HCT116 (cell line): Measurements from ENCODE around the gene TMEM266. TPM values are rescaled to one million over a fixed set of nuclear protein-coding genes. Genes with fewer than 3 reads are reported as not detected.

Source experiments
- ATAC-seq: fragments of 200-7000 bp; cut with Tn5 transposase; 2 replicates; pipeline ENCODE4 v1.9.1; 2020; ENCODE audit warnings: mild to moderate bottlenecking, moderate library complexity
- BruUV-seq: library from RNA; stranded (reverse); fragments of 400-500 nt; replicated peaks from 2 replicates; lab custom pipeline; 2021; lab: Mats Ljungman, UMichigan
- CTCF ChIA-PET: fragments of 300-600 bp; sonication (Branson Sonifier 250); formaldehyde crosslinking; loops from one replicate; lab custom pipeline; 2021; ENCODE audit warnings: antibody characterized with exemption; lab: Charles Lee
- POLR2A ChIA-PET: fragments of 300-600, 350-600 bp; sonication (Branson Sonifier 250); formaldehyde crosslinking; loops from one replicate; lab custom pipeline; 2021; ENCODE audit warnings: antibody characterized with exemption; lab: Charles Lee
- RAD21 ChIA-PET, 2 experiments: fragments of 300-600 bp; sonication (Branson Sonifier 250); formaldehyde crosslinking; loops; one replicate each; lab custom pipeline; 2023; ENCODE audit warnings: low total read pairs in 2 of 2; ENCODE audit not compliant: uncharacterized antibody in 2 of 2, unreplicated experiment in 2 of 2, low non-redundant PET in 1 of 2; lab: Charles Lee
- DNase-seq: peaks from one replicate; pipeline ENCODE4 v3.0.0-alpha.2; 2010; ENCODE audit warnings: low read depth, low spot score
- H2AFZ ChIP-seq: fragments of 200-600 bp; shearing (Covaris generic), sonication (generic); 2 replicates; pipeline ENCODE4 v1.6.1; 2017; ENCODE audit warnings: low read depth, mixed run types, mixed read lengths, antibody characterized with exemption, low read length; ENCODE audit not compliant: poor library complexity, severe bottlenecking
- H3K27ac ChIP-seq: 2 replicates; pipeline ENCODE4 v1.5.1; 2012; ENCODE audit warnings: low read depth, low read length
- H3K27me3 ChIP-seq: fragments of 200-600 bp; sonication (generic); 2 replicates; pipeline ENCODE4 v1.6.1; 2016; ENCODE audit warnings: mixed run types, low read length, mixed read lengths; ENCODE audit not compliant: insufficient read depth
- H3K36me3 ChIP-seq, 2 experiments: fragments of 200-500 bp in 1 of 2; fragments of 200-600 bp in 1 of 2; sonication (Bioruptor generic) in 1 of 2; sonication (generic) in 1 of 2; 2 replicates each; pipeline versions ENCODE4 v1.5.1 to v1.6.1; 2014 to 2016; ENCODE audit warnings: low read length in 2 of 2, inconsistent platforms in 1 of 2, mixed read lengths in 1 of 2, mixed run types in 1 of 2; ENCODE audit not compliant: insufficient read depth in 2 of 2, control insufficient read depth in 1 of 2
- H3K4me1 ChIP-seq, 2 experiments: fragments of 200-600 bp in 1 of 2; sonication (generic) in 1 of 2; 2 replicates each; pipeline versions ENCODE4 v1.5.1 to v1.6.1; 2012 to 2017; ENCODE audit warnings: low read length in 2 of 2, inconsistent platforms in 1 of 2, mild to moderate bottlenecking in 1 of 2, mixed read lengths in 1 of 2, mixed run types in 1 of 2, moderate library complexity in 1 of 2; ENCODE audit not compliant: insufficient read depth in 2 of 2, control insufficient read depth in 1 of 2
- H3K4me2 ChIP-seq: fragments of 200-600 bp; sonication (generic); 2 replicates; pipeline ENCODE4 v1.6.1; 2017; ENCODE audit warnings: mixed run types, low read length, mixed read lengths
- H3K4me3 ChIP-seq, 2 experiments: fragments of 200-600 bp in 1 of 2; sonication (generic) in 1 of 2; replicated peaks in 1 of 2; 2 replicates each; pipeline ENCODE4 v1.5.1; 2011 to 2016; ENCODE audit warnings: low read length in 2 of 2, control low read depth in 1 of 2, low read depth in 1 of 2, mild to moderate bottlenecking in 1 of 2, mixed read lengths in 1 of 2, mixed run types in 1 of 2
- H3K79me2 ChIP-seq: fragments of 200-600 bp; sonication (generic); 2 replicates; pipeline ENCODE4 v1.6.1; 2017; ENCODE audit warnings: mild to moderate bottlenecking, mixed run types, low read length, moderate library complexity, mixed read lengths; ENCODE audit not compliant: insufficient read depth
- H3K9ac ChIP-seq: fragments of 200-600 bp; sonication (generic); 2 replicates; pipeline ENCODE4 v1.6.1; 2016; ENCODE audit warnings: low read length, mixed read lengths
- H3K9me2 ChIP-seq: fragments of 200-600 bp; sonication (generic), shearing (Covaris generic); 2 replicates; pipeline ENCODE4 v1.6.1; 2017; ENCODE audit warnings: mixed run types, mild to moderate bottlenecking, moderate library complexity; ENCODE audit not compliant: insufficient read depth
- H3K9me3 ChIP-seq, 2 experiments: fragments of 200-500 bp in 1 of 2; fragments of 200-600 bp in 1 of 2; sonication (Bioruptor generic) in 1 of 2; sonication (generic) in 1 of 2; 2 replicates each; pipeline ENCODE4 v1.6.1; 2014 to 2017; ENCODE audit warnings: low read length in 2 of 2, mixed read lengths in 2 of 2, inconsistent platforms in 1 of 2, low read depth in 1 of 2, mild to moderate bottlenecking in 1 of 2, mixed run types in 1 of 2, moderate library complexity in 1 of 2; ENCODE audit not compliant: control insufficient read depth in 1 of 2, insufficient read depth in 1 of 2
- H4K20me1 ChIP-seq: fragments of 200-600 bp; sonication (generic), shearing (Covaris generic); 2 replicates; pipeline ENCODE4 v1.6.1; 2017; ENCODE audit warnings: mixed run types, mild to moderate bottlenecking, moderate library complexity; ENCODE audit not compliant: insufficient read depth
- CBX3 ChIP-seq: IDR thresholded peaks from 2 replicates; pipeline ENCODE4 v1.6.1; 2012; ENCODE audit warnings: low read depth
- CTCF ChIP-seq, 3 experiments: fragments of 200-600 bp in 1 of 3; sonication (generic) in 1 of 3; IDR thresholded peaks in 2 of 3; conservative IDR thresholded peaks in 1 of 3; 2 replicates each; pipeline ENCODE4 v1.5.1; 2012 to 2017; ENCODE audit warnings: low read depth in 2 of 3, low read length in 2 of 3, antibody characterized with exemption in 1 of 3, borderline replicate concordance in 1 of 3, control low read depth in 1 of 3, mild to moderate bottlenecking in 1 of 3, mixed read lengths in 1 of 3, mixed run types in 1 of 3, moderate library complexity in 1 of 3; ENCODE audit not compliant: insufficient read depth in 1 of 3
- EGR1 ChIP-seq: IDR thresholded peaks from 2 replicates; pipeline ENCODE4 v1.6.1; 2012; ENCODE audit warnings: low read depth
- ELF1 ChIP-seq: IDR thresholded peaks from 2 replicates; pipeline ENCODE4 v1.6.1; 2012; ENCODE audit warnings: low read depth, borderline replicate concordance
- EZH2phosphoT487 ChIP-seq: fragments of 200-600 bp; IDR thresholded peaks from 2 replicates; pipeline ENCODE4 v1.6.1; 2018; ENCODE audit warnings: antibody characterized with exemption, borderline replicate concordance
- FOSL1 ChIP-seq: IDR thresholded peaks from 2 replicates; pipeline ENCODE4 v1.6.1; 2012; ENCODE audit warnings: low read depth
- POLR2A ChIP-seq: IDR thresholded peaks from 2 replicates; pipeline ENCODE4 v1.7.0; 2011; ENCODE audit warnings: borderline replicate concordance; ENCODE audit not compliant: insufficient read depth, insufficient read length; ENCODE audit errors: extremely low read depth
- RAD21 ChIP-seq: IDR thresholded peaks from 2 replicates; pipeline ENCODE4 v1.6.1; 2012; ENCODE audit warnings: low read depth, mild to moderate bottlenecking
- REST ChIP-seq: IDR thresholded peaks from 2 replicates; pipeline ENCODE4 v1.6.1; 2012; ENCODE audit warnings: low read depth
- SIN3A ChIP-seq: IDR thresholded peaks from 2 replicates; pipeline ENCODE4 v1.6.1; 2012; ENCODE audit warnings: low read depth
- SP1 ChIP-seq: IDR thresholded peaks from 2 replicates; pipeline ENCODE4 v1.6.1; 2012; ENCODE audit warnings: low read depth
- TCF7L2 ChIP-seq: IDR thresholded peaks from 2 replicates; pipeline ENCODE4 v1.7.0; 2011; ENCODE audit warnings: borderline replicate concordance, inconsistent platforms; ENCODE audit not compliant: insufficient read depth, insufficient read length; ENCODE audit errors: extremely low read depth
- YY1 ChIP-seq: IDR thresholded peaks from 2 replicates; pipeline ENCODE4 v1.6.1; 2011; ENCODE audit warnings: low read length, low read depth, moderate library complexity, mild to moderate bottlenecking; ENCODE audit not compliant: insufficient replicate concordance; ENCODE audit errors: extremely low read depth
- ZFX ChIP-seq: fragments of 450-650 bp; IDR thresholded peaks from 2 replicates; pipeline ENCODE4 v1.6.1; 2017
- intact Hi-C: fragments of 100-400 bp; cut with micrococcal nuclease; formaldehyde crosslinking; loops from 2 replicates; pipeline ENCODE4 v1.10.0; 2022
- total RNA-seq: library from RNA; stranded (reverse); gene quantifications from one replicate; pipeline ENCODE4 v1.2.1, GENCODE V29; 2021; ENCODE audit not compliant: unreplicated experiment
- TF ChIP-seq, protein P1 (sequence below): IDR thresholded peaks from 2 replicates; pipeline ENCODE4 v1.6.1; 2011; ENCODE audit warnings: mild to moderate bottlenecking, low read length, moderate library complexity; ENCODE audit not compliant: insufficient replicate concordance; ENCODE audit errors: extremely low read depth

Gene TMEM266
- total RNA-seq, 1 experiment from 2014 or later, result 0.91 TPM

- H3K9ac ChIP-seq, result no peak overlapping the region
- DNase-seq (no peak), ATAC-seq (no peak)
- no peaks in the 10 kb centered on the region for H3K79me2 ChIP-seq
- H3K27ac ChIP-seq, result no peak overlapping the region
- TF ChIP-seq ZFX, result no peak
- TF ChIP-seq YY1, result no peak
- TF ChIP-seq RAD21, result no peak
- TF ChIP-seq CBX3, result no peak
- TF ChIP-seq EGR1, result no peak
- no peak for TF ChIP-seq SIN3A
- no peak for TF ChIP-seq POLR2A
- no peak for TF ChIP-seq TCF7L2
- TF ChIP-seq, protein P1, sequence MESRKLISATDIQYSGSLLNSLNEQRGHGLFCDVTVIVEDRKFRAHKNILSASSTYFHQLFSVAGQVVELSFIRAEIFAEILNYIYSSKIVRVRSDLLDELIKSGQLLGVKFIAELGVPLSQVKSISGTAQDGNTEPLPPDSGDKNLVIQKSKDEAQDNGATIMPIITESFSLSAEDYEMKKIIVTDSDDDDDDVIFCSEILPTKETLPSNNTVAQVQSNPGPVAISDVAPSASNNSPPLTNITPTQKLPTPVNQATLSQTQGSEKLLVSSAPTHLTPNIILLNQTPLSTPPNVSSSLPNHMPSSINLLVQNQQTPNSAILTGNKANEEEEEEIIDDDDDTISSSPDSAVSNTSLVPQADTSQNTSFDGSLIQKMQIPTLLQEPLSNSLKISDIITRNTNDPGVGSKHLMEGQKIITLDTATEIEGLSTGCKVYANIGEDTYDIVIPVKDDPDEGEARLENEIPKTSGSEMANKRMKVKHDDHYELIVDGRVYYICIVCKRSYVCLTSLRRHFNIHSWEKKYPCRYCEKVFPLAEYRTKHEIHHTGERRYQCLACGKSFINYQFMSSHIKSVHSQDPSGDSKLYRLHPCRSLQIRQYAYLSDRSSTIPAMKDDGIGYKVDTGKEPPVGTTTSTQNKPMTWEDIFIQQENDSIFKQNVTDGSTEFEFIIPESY, result no peak
- TF ChIP-seq FOSL1, result no peak
- TF ChIP-seq CTCF (IDR thresholded peaks at IDR 0.05 in 2 of 3, conservative IDR thresholded peaks at IDR 0.05 in 1 of 3; ENCODE audit: borderline replicate concordance in 1 of 3, insufficient read depth in 1 of 3, low read depth in 2 of 3, low read length in 2 of 3), result no peak
- TF ChIP-seq SP1, result no peak
- TF ChIP-seq EZH2phosphoT487, result no peak
- no peak for TF ChIP-seq ELF1
- TF ChIP-seq REST, result no peak
- no peaks in the 10 kb centered on the region for H3K9me3 ChIP-seq
- no peaks in the 10 kb centered on the region for H4K20me1 ChIP-seq
- no peak overlapping the region for H2AFZ ChIP-seq
- no peak overlapping the region for H3K4me3 ChIP-seq
- intact Hi-C loops, result no loop called here
- ChIA-PET POLR2A (no interaction called here), CTCF (interaction anchor here (1.0 kb wide), 1 partner anchor 105 kb away, joined by 3 read pairs; no protein-coding TSS in a partner anchor), RAD21 (no interaction called here)
- H3K4me2 ChIP-seq, result no peak overlapping the region
- no TSS peak for BruUV-seq
- no peaks in the 10 kb centered on the region for H3K36me3 ChIP-seq
- no peaks in the 10 kb centered on the region for H3K9me2 ChIP-seq
- no peaks in the 10 kb centered on the region for H3K27me3 ChIP-seq
- H3K4me1 ChIP-seq, result no peaks in the 10 kb centered on the region
Measured at GRCh38 chr15:76162036-76162398, 102.2 kb downstream of the TMEM266 start.
